H9 (cell line): Measurements from ENCODE around the gene LRMDA. TPM values are rescaled to one million over a fixed set of nuclear protein-coding genes. Genes with fewer than 3 reads are reported as not detected.

Source experiments
- DNase-seq: peaks from one replicate; pipeline ENCODE4 v3.0.0-alpha.2; 2017
- H2AFZ ChIP-seq: one replicate; pipeline ENCODE4 v1.6.1; 2013; ENCODE audit warnings: mild to moderate bottlenecking, low read length, control low read depth, moderate library complexity
- H2AK5ac ChIP-seq: 2 replicates; pipeline ENCODE4 v1.6.1; 2013; ENCODE audit warnings: low read length, control low read depth, mixed read lengths; ENCODE audit not compliant: insufficient read length
- H2BK120ac ChIP-seq: one replicate; pipeline ENCODE4 v1.6.1; 2013; ENCODE audit warnings: low read depth, mild to moderate bottlenecking, low read length, control low read depth, inconsistent platforms; ENCODE audit not compliant: poor library complexity, severe bottlenecking
- H2BK12ac ChIP-seq: 2 replicates; pipeline ENCODE4 v1.6.1; 2013; ENCODE audit warnings: low read length, control low read depth, mixed read lengths, low read depth; ENCODE audit not compliant: insufficient read length
- H2BK15ac ChIP-seq: 2 replicates; pipeline ENCODE4 v1.6.1; 2013; ENCODE audit warnings: low read depth, low read length, control low read depth
- H2BK20ac ChIP-seq: one replicate; pipeline ENCODE4 v1.6.1; 2013; ENCODE audit warnings: low read depth, mild to moderate bottlenecking, low read length, control low read depth, inconsistent platforms; ENCODE audit not compliant: poor library complexity, severe bottlenecking
- H2BK5ac ChIP-seq: 2 replicates; pipeline ENCODE4 v1.6.1; 2013; ENCODE audit warnings: low read length, control low read depth, mixed read lengths; ENCODE audit not compliant: insufficient read length
- H3K14ac ChIP-seq: 2 replicates; pipeline ENCODE4 v1.6.1; 2013; ENCODE audit warnings: low read length, control low read depth; ENCODE audit not compliant: insufficient read depth
- H3K18ac ChIP-seq: 2 replicates; pipeline ENCODE4 v1.6.1; 2013; ENCODE audit warnings: low read depth, mild to moderate bottlenecking, mixed read lengths, low read length, control low read depth; ENCODE audit not compliant: insufficient read length
- H3K23ac ChIP-seq: 2 replicates; pipeline ENCODE4 v1.6.1; 2013; ENCODE audit warnings: low read length, control low read depth, mixed read lengths, low read depth; ENCODE audit not compliant: insufficient read length
- H3K23me2 ChIP-seq: 2 replicates; pipeline ENCODE4 v1.6.1; 2013; ENCODE audit warnings: low read depth, mild to moderate bottlenecking, mixed read lengths, low read length, control low read depth; ENCODE audit not compliant: insufficient read length, poor library complexity, severe bottlenecking
- H3K27ac ChIP-seq: 2 replicates; pipeline ENCODE4 v1.5.1; 2013; ENCODE audit warnings: low read length, control low read depth, mixed read lengths, low read depth; ENCODE audit not compliant: insufficient read length
- H3K27me3 ChIP-seq: 2 replicates; pipeline ENCODE4 v1.6.1; 2013; ENCODE audit warnings: low read length, control low read depth, inconsistent platforms; ENCODE audit not compliant: insufficient read depth
- H3K4ac ChIP-seq: 2 replicates; pipeline ENCODE4 v1.6.1; 2013; ENCODE audit warnings: low read depth, mild to moderate bottlenecking, control low read depth, inconsistent platforms, low read length, moderate library complexity
- H3K4me1 ChIP-seq: 2 replicates; pipeline ENCODE4 v1.6.1; 2013; ENCODE audit warnings: low read length, control low read depth, inconsistent platforms; ENCODE audit not compliant: insufficient read depth
- H3K4me2 ChIP-seq: 2 replicates; pipeline ENCODE4 v1.6.1; 2013; ENCODE audit warnings: low read length, control low read depth, mixed read lengths; ENCODE audit not compliant: insufficient read length, insufficient read depth
- H3K56ac ChIP-seq: 2 replicates; pipeline ENCODE4 v1.6.1; 2013; ENCODE audit warnings: low read depth, mild to moderate bottlenecking, mixed read lengths, low read length, control low read depth; ENCODE audit not compliant: insufficient read length
- H3K79me1 ChIP-seq: 2 replicates; pipeline ENCODE4 v1.6.1; 2013; ENCODE audit warnings: low read depth, mild to moderate bottlenecking, moderate library complexity, low read length, control low read depth, inconsistent platforms; ENCODE audit not compliant: insufficient read depth, poor library complexity, severe bottlenecking
- H3K79me2 ChIP-seq: 2 replicates; pipeline ENCODE4 v1.6.1; 2013; ENCODE audit warnings: low read length, control low read depth, inconsistent platforms; ENCODE audit not compliant: insufficient read depth
- H3K9ac ChIP-seq: 2 replicates; pipeline ENCODE4 v1.6.1; 2013; ENCODE audit warnings: low read length, control low read depth, mixed read lengths; ENCODE audit not compliant: insufficient read length; ENCODE audit errors: extremely low read depth
- H3K9me3 ChIP-seq: one replicate; pipeline ENCODE4 v1.6.1; 2013; ENCODE audit warnings: low read depth, low read length, inconsistent platforms; ENCODE audit not compliant: control insufficient read depth
- H3T11ph ChIP-seq: one replicate; pipeline ENCODE4 v1.6.1; 2013; ENCODE audit warnings: mild to moderate bottlenecking, low read length, control low read depth, inconsistent platforms
- H4K20me1 ChIP-seq: one replicate; pipeline ENCODE4 v1.6.1; 2013; ENCODE audit not compliant: control insufficient read depth, insufficient read length, insufficient read depth
- H4K5ac ChIP-seq: 2 replicates; pipeline ENCODE4 v1.6.1; 2013; ENCODE audit warnings: low read depth, mild to moderate bottlenecking, mixed read lengths, low read length, control low read depth; ENCODE audit not compliant: insufficient read length
- H4K8ac ChIP-seq: replicated peaks from 2 replicates; pipeline ENCODE4 v1.6.1; 2013; ENCODE audit warnings: low read length, control low read depth, mixed read lengths, low read depth; ENCODE audit not compliant: insufficient read length
- H4K91ac ChIP-seq: 2 replicates; pipeline ENCODE4 v1.6.1; 2013; ENCODE audit warnings: low read depth, mild to moderate bottlenecking, moderate library complexity, mixed read lengths, low read length, control low read depth; ENCODE audit not compliant: insufficient read length
- H3K27ac Mint-ChIP-seq, 3 experiments: 2 replicates in 2 of 3; 3 replicates in 1 of 3; pipeline ENCODE4 v1.8.0; 2020 to 2021; ENCODE audit warnings: mixed read lengths in 3 of 3, mild to moderate bottlenecking in 1 of 3, moderate library complexity in 1 of 3
- H3K27me3 Mint-ChIP-seq: 2 replicates; pipeline ENCODE4 v1.8.0; 2021; ENCODE audit warnings: low read depth, mild to moderate bottlenecking, moderate library complexity, mixed read lengths
- H3K36me3 Mint-ChIP-seq, 3 experiments: 2 replicates in 2 of 3; 3 replicates in 1 of 3; pipeline ENCODE4 v1.8.0; 2020 to 2021; ENCODE audit warnings: low read depth in 3 of 3, mixed read lengths in 3 of 3; ENCODE audit not compliant: insufficient read depth in 1 of 3
- H3K4me1 Mint-ChIP-seq, 2 experiments: 2 replicates each; pipeline ENCODE4 v1.8.0; 2020; ENCODE audit warnings: mixed read lengths in 2 of 2
- H3K4me3 Mint-ChIP-seq, 2 experiments: 2 replicates in 1 of 2; 3 replicates in 1 of 2; pipeline ENCODE4 v1.8.0; 2020 to 2021; ENCODE audit warnings: mild to moderate bottlenecking in 2 of 2, mixed read lengths in 2 of 2, moderate library complexity in 1 of 2
- H3K9me3 Mint-ChIP-seq, 2 experiments: 2 replicates in 1 of 2; 3 replicates in 1 of 2; pipeline ENCODE4 v1.8.0; 2020; ENCODE audit warnings: mild to moderate bottlenecking in 2 of 2, mixed read lengths in 2 of 2, moderate library complexity in 1 of 2
- WGBS: extraction: QIAGEN DNeasy Blood & Tissue Kit; methylation state at CpG from one replicate; pipeline ENCODE4 v1.1.7; 2013; ENCODE audit warnings: missing lambda C conversion rate, low lambda C conversion rate, mixed read lengths; ENCODE audit not compliant: insufficient read length; ENCODE audit errors: extremely low coverage; 5-methylcytosine and 5-hydroxymethylcytosine counted together
- total RNA-seq: library from RNA; stranded (reverse); gene quantifications from 2 replicates; pipeline ENCODE4 v1.2.1, GENCODE V29; 2021
- TF ChIP-seq, protein P1 (sequence below): fragments of 200-600 bp; sonication (generic); conservative IDR thresholded peaks from 3 replicates; pipeline ENCODE4 v1.8.0; 2021; ENCODE audit warnings: antibody characterized with exemption, mild to moderate bottlenecking

The LRMDA gene
- total RNA-seq, 1 experiment from 2014 or later = 1.8 TPM

GRCh38 chr10:75623310-75624093 is 192.1 kb downstream of the LRMDA start:
- H3K4me2 ChIP-seq = no peak overlapping the region
- H3K4me1 ChIP-seq = no peaks in the 10 kb centered on the region
- Mint-ChIP-seq H3K27ac (no peak overlapping the region), H3K36me3 (no peaks in the 10 kb centered on the region), H3K4me3 (no peak overlapping the region), H3K4me1 (peaks cover 0 to 4% of the 10 kb centered on the region in 2 experiments; a peak in 1 of 4 replicates), H3K9me3 (no peaks in the 10 kb centered on the region), H3K27me3 (peaks cover 16% of the 10 kb centered on the region)
- no peak overlapping the region for H2AK5ac ChIP-seq
- no peak overlapping the region for H3T11ph ChIP-seq
- no peaks in the 10 kb centered on the region for H3K27me3 ChIP-seq
- no peak overlapping the region for H2BK5ac ChIP-seq
- no peaks in the 10 kb centered on the region for H3K79me2 ChIP-seq
- H4K20me1 ChIP-seq = no peaks in the 10 kb centered on the region
- H3K4ac ChIP-seq = no peak overlapping the region
- no peak overlapping the region for H2BK20ac ChIP-seq
- no peaks in the 10 kb centered on the region for H3K9me3 ChIP-seq
- no peak overlapping the region for H3K23ac ChIP-seq
- no peaks in the 10 kb centered on the region for H3K23me2 ChIP-seq
- H4K5ac ChIP-seq = no peak overlapping the region
- H2BK120ac ChIP-seq = no peak overlapping the region
- no peak overlapping the region for H3K9ac ChIP-seq
- no CpG with 5 or more reads among the region's 10 CpGs for WGBS
- no peak overlapping the region for H4K8ac ChIP-seq
- no peak overlapping the region for H3K27ac ChIP-seq
- H2AFZ ChIP-seq = no peak overlapping the region
- H4K91ac ChIP-seq = no peak overlapping the region
- no peak overlapping the region for H3K14ac ChIP-seq
- H2BK15ac ChIP-seq = no peak overlapping the region
- H2BK12ac ChIP-seq = no peak overlapping the region
- TF ChIP-seq, protein P1, sequence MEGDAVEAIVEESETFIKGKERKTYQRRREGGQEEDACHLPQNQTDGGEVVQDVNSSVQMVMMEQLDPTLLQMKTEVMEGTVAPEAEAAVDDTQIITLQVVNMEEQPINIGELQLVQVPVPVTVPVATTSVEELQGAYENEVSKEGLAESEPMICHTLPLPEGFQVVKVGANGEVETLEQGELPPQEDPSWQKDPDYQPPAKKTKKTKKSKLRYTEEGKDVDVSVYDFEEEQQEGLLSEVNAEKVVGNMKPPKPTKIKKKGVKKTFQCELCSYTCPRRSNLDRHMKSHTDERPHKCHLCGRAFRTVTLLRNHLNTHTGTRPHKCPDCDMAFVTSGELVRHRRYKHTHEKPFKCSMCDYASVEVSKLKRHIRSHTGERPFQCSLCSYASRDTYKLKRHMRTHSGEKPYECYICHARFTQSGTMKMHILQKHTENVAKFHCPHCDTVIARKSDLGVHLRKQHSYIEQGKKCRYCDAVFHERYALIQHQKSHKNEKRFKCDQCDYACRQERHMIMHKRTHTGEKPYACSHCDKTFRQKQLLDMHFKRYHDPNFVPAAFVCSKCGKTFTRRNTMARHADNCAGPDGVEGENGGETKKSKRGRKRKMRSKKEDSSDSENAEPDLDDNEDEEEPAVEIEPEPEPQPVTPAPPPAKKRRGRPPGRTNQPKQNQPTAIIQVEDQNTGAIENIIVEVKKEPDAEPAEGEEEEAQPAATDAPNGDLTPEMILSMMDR = no peak
- H3K18ac ChIP-seq = no peak overlapping the region
- no peak overlapping the region for H3K56ac ChIP-seq
- DNase-seq = no peak
- H3K79me1 ChIP-seq = no peaks in the 10 kb centered on the region
